Measurements from ENCODE around the gene CHM.

DNA sequence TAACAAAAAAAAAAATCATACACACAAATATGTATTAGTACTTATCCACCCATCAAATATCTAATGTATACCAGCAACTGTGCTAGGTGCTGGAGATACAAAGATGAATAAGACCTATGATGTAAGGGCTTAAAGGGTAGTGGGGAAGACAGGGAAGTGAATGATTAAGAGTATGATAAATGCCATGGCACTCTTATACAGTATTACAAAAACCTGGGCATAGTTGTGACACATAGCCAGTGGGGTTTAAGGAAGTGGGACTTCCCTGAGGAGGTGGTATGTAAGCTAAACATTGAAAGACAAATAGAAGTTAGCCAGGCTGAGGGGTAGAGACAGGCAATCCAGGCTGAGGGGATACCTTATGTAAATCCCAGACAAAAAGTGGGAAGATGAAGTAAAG, 23.5 kb downstream of the CHM start:
- TF ChIP-seq YY1 (IDR thresholded peaks at IDR 0.05; ENCODE audit: insufficient read depth, insufficient read length): no peak
- TF ChIP-seq SUZ12 (IDR thresholded peaks at IDR 0.05; ENCODE audit: extremely low read depth, insufficient read depth, insufficient read length): no peak
- TF ChIP-seq ZNF274 (IDR thresholded peaks at IDR 0.05; ENCODE audit: low read depth, low read length): no peak
